Measurements from ENCODE around the gene POMT1.

DNA sequence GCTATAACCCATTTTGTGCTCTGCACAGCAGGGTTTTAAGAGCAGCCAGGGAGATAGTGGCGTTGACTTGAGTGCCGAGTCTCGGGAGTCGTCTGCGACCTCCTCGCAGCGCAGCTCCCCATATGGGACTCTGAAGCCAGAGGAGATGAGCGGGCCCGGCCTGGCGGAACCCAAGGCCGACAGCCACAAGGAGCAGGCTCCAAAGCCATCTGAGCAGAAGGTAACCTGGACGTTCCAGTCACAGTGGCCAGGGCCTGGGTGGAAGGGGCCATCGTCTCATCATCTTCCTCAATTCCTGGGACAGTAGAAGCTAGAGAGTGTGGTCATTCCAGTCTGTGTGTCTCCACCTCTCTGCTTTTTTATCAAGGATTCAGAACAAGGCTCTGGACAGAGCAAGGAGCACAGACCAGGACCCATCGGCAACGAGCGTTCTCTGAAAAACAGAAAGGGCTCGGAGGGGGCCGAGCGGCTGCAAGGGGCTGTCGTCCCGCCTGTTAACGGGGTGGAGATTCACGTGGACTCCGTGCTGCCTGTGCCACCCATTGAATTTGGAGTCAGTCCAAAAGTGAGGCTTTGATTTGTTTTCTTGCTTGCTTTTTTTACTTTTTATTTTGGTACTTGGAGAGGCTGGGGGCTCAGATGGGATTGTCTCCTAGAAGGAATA, 20.2 kb upstream of the POMT1 start:
- TF ChIP-seq, protein P1, sequence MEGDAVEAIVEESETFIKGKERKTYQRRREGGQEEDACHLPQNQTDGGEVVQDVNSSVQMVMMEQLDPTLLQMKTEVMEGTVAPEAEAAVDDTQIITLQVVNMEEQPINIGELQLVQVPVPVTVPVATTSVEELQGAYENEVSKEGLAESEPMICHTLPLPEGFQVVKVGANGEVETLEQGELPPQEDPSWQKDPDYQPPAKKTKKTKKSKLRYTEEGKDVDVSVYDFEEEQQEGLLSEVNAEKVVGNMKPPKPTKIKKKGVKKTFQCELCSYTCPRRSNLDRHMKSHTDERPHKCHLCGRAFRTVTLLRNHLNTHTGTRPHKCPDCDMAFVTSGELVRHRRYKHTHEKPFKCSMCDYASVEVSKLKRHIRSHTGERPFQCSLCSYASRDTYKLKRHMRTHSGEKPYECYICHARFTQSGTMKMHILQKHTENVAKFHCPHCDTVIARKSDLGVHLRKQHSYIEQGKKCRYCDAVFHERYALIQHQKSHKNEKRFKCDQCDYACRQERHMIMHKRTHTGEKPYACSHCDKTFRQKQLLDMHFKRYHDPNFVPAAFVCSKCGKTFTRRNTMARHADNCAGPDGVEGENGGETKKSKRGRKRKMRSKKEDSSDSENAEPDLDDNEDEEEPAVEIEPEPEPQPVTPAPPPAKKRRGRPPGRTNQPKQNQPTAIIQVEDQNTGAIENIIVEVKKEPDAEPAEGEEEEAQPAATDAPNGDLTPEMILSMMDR (IDR thresholded peaks at IDR 0.05), result no peak
- no peak for TF ChIP-seq POLR2A (IDR thresholded peaks at IDR 0.05)
